ENCODE results near the gene AFG1L.

AFG1L gene

DNA sequence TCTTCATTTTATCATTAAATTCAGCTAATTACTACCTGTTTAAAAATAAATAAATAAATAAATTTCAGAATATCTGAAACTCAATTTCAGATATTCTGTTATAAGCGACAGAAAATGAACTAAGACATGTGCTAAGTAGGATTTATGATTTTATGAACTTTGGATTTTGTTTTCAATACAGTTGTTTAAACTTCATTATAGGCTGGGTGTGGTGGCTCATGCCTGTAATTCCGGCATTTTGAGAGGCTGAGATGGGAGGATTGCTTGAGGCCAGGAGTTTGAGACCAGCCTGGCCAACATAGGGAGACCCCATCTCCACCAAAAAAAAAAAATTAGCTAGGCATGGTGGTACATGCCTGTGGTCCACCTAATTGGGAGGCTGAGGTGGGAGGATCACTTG is 36.0 kb downstream of the AFG1L start:
- no peak overlapping the region for H3K4me3 ChIP-seq (ENCODE audit: control insufficient read depth, low read depth, low read length)
- no peak for DNase-seq (ENCODE audit: low read depth)
- TF ChIP-seq, protein P1, sequence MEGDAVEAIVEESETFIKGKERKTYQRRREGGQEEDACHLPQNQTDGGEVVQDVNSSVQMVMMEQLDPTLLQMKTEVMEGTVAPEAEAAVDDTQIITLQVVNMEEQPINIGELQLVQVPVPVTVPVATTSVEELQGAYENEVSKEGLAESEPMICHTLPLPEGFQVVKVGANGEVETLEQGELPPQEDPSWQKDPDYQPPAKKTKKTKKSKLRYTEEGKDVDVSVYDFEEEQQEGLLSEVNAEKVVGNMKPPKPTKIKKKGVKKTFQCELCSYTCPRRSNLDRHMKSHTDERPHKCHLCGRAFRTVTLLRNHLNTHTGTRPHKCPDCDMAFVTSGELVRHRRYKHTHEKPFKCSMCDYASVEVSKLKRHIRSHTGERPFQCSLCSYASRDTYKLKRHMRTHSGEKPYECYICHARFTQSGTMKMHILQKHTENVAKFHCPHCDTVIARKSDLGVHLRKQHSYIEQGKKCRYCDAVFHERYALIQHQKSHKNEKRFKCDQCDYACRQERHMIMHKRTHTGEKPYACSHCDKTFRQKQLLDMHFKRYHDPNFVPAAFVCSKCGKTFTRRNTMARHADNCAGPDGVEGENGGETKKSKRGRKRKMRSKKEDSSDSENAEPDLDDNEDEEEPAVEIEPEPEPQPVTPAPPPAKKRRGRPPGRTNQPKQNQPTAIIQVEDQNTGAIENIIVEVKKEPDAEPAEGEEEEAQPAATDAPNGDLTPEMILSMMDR (IDR thresholded peaks at IDR 0.05; ENCODE audit: control insufficient read depth, insufficient read depth, low read depth, low read length, missing control alignments) = no peak

DNA sequence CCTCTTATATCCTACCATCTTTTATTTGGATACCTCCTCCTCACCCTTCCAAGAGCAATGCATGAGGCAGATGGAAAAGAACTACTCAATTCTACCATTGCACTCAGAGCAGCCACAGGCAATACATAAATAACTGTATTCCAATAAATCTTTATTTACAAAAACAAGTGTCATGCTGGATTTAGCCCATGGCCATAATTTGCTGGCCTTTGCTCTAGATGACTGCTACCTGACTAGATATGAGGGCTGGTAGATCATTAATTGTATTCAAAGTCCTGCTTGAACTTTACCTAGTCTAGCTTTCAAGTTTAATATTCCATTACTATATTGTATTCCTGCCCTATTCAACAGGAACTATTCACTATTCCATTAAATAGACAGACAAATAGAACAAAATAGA is 37.1 kb downstream of the AFG1L start:
- H3K4me3 ChIP-seq (ENCODE audit: control insufficient read depth, low read depth, low read length) = no peak overlapping the region
- no peak for DNase-seq (ENCODE audit: low read depth)
- TF ChIP-seq, protein P1 (IDR thresholded peaks at IDR 0.05; ENCODE audit: control insufficient read depth, insufficient read depth, low read depth, low read length, missing control alignments) = no peak

DNA sequence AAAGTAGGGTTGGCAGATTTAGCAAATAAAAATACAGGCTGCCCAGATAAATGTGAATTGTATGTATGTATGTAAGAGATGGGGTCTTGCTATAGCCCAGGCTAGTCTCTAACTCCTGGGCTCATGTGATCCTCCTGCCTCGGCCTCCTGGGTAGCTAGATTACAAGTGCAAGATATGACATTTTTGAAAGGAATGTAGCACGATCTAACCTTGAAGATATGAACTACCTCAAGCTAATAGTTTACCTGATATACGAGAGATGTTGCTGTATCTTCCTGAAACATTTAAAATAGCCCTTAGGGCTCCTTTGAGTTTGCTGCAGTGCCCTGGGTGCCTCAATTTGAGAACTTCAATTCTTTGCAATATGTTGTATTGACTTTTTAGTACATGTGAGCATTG is 42.1 kb downstream of the AFG1L start:
- TF ChIP-seq, protein P1 (IDR thresholded peaks at IDR 0.05; ENCODE audit: control insufficient read depth, insufficient read depth, low read depth, low read length, missing control alignments) = no peak
- no peak overlapping the region for H3K4me3 ChIP-seq (ENCODE audit: control insufficient read depth, low read depth, low read length)
- no peak for DNase-seq (ENCODE audit: low read depth)

DNA sequence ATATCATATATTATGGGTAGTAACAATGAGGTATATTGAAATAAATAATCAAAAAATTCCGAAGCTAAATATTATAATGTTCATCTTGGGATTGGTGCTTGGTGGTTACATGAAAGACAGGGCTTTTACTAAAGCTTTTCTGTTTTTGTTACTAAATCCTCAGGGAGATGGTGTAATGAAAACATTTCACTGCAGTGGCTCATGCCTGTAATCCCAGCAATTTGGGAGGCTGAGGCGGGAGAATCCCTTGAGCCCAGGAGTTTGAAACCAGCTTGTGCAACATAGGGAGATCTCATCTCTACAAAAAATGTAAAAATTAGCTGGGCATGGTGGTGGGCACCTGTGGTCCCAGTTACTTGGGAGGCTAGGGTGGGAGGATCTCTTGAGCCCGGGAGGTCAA is 42.9 kb downstream of the AFG1L start:
- no peak overlapping the region for H3K4me3 ChIP-seq (ENCODE audit: control insufficient read depth, low read depth, low read length)
- DNase-seq (ENCODE audit: low read depth) = no peak
- TF ChIP-seq, protein P1 (IDR thresholded peaks at IDR 0.05; ENCODE audit: control insufficient read depth, insufficient read depth, low read depth, low read length, missing control alignments) = no peak

DNA sequence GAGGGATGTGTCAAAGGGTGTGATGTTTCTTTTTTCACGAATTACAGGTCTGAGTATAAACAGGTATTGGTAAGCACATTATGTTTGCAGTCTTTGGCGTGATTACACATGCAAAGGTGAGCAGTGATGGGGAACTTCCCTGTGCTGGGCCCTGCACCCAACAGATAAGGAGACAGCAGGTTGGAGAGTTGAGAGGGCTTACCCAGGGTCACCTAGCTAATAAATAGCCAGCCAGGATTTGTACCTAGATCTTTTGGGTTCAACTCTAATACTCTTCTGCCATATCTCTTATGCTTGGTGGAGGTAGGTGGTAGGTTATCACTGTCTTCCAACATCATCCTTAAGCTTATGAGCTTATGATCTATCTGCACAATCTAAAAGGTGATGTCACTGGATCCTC is 46.5 kb downstream of the AFG1L start:
- TF ChIP-seq, protein P1 (IDR thresholded peaks at IDR 0.05; ENCODE audit: control insufficient read depth, insufficient read depth, low read depth, low read length, missing control alignments) = no peak
- H3K4me3 ChIP-seq (ENCODE audit: control insufficient read depth, low read depth, low read length) = no peak overlapping the region
- no peak for DNase-seq (ENCODE audit: low read depth)

DNA sequence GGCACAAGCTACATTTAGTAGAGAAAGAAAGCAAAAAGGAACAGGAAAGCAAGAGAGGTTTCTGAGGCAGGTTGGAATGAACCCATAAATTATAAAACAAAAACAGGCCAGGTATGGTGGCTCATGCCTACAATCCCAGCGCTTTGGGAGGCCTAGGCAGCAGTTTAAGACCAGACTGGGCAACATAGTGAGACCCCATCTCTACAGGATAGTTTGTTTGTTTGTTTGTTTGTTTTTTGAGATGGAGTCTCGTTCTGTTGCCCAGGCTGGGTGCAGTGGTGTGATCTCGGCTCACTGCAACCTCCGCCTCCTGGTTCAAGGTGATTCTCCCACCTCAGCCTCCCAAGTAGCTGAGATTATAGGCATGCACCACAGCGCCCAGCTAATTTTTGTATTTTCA is 49.0 kb downstream of the AFG1L start:
- no peak for DNase-seq (ENCODE audit: low read depth)
- TF ChIP-seq, protein P1 (IDR thresholded peaks at IDR 0.05; ENCODE audit: control insufficient read depth, insufficient read depth, low read depth, low read length, missing control alignments) = no peak

More for the DNA sequence above, 49.0 kb downstream of the AFG1L start:
- no peak overlapping the region for H3K4me3 ChIP-seq (ENCODE audit: control insufficient read depth, low read depth, low read length)

Measured in AG09309 (cell line).